Measurements from ENCODE around the gene GASK1A.

The GASK1A gene

GRCh38 chr3:43093974-43094373, 114.9 kb downstream of the GASK1A start:
- in situ Hi-C loops (cut with MboI; ENCODE audit: low pct_unique_long_range_greater_than_20kb, low sequenced_read_pairs, unreplicated experiment), result no loop called here
- no peak for TF ChIP-seq CTCF (IDR thresholded peaks at IDR 0.05; ENCODE audit: extremely low read depth, insufficient read depth, missing control alignments)

GRCh38 chr3:43094381-43094780, 115.3 kb downstream of the GASK1A start:
- no peak for DNase-seq (ENCODE audit: low spot score)
- in situ Hi-C loops (cut with MboI; ENCODE audit: low pct_unique_long_range_greater_than_20kb, low sequenced_read_pairs, unreplicated experiment), result no loop called here
- no peak for TF ChIP-seq CTCF (IDR thresholded peaks at IDR 0.05; ENCODE audit: extremely low read depth, insufficient read depth, missing control alignments)

More at GRCh38 chr3:43093974-43094373, 114.9 kb downstream of the GASK1A start:
- no peak for DNase-seq (ENCODE audit: low spot score)

- TF ChIP-seq CTCF (IDR thresholded peaks at IDR 0.05; ENCODE audit: extremely low read depth, insufficient read depth, missing control alignments), result no peak
- in situ Hi-C loops (cut with MboI; ENCODE audit: low pct_unique_long_range_greater_than_20kb, low sequenced_read_pairs, unreplicated experiment), result no loop called here
- no peak for DNase-seq (ENCODE audit: low spot score)
Observed at GRCh38 chr3:43094851-43095250, 115.7 kb downstream of the GASK1A start.

- in situ Hi-C loops (cut with MboI; ENCODE audit: low pct_unique_long_range_greater_than_20kb, low sequenced_read_pairs, unreplicated experiment), result no loop called here
- no peak for TF ChIP-seq CTCF (IDR thresholded peaks at IDR 0.05; ENCODE audit: extremely low read depth, insufficient read depth, missing control alignments)
- DNase-seq (ENCODE audit: low spot score), result no peak
Observed at GRCh38 chr3:43095370-43095769, 116.3 kb downstream of the GASK1A start.

GRCh38 chr3:43096761-43097160, 117.7 kb downstream of the GASK1A start:
- TF ChIP-seq CTCF (IDR thresholded peaks at IDR 0.05; ENCODE audit: extremely low read depth, insufficient read depth, missing control alignments), result no peak
- in situ Hi-C loops (cut with MboI; ENCODE audit: low pct_unique_long_range_greater_than_20kb, low sequenced_read_pairs, unreplicated experiment), result no loop called here
- no peak for DNase-seq (ENCODE audit: low spot score)

- no peak for TF ChIP-seq CTCF (IDR thresholded peaks at IDR 0.05; ENCODE audit: extremely low read depth, insufficient read depth, missing control alignments)
- DNase-seq (ENCODE audit: low spot score), result no peak
- in situ Hi-C loops (cut with MboI; ENCODE audit: low pct_unique_long_range_greater_than_20kb, low sequenced_read_pairs, unreplicated experiment), result no loop called here
Observed at GRCh38 chr3:43097400-43098080, 118.4 kb downstream of the GASK1A start.

Measured in GM13977 (cell line).